DND-41 (cell line): ENCODE data around the gene HMCN1.
A peak's percentile ranks its signal among the peaks of the same experiment; 100 is the strongest.

Experiments
- EZH2 ChIP-seq: IDR thresholded peaks from 3 replicates; pipeline ENCODE4 v1.6.1; 2012; ENCODE audit warnings: borderline replicate concordance, low read depth, mild to moderate bottlenecking, moderate library complexity, low read length, inconsistent platforms; ENCODE audit not compliant: severe bottlenecking
- TF ChIP-seq, protein P1 (sequence below): IDR thresholded peaks from 2 replicates; pipeline ENCODE4 v1.5.1; 2012; ENCODE audit warnings: borderline replicate concordance, low read length, moderate library complexity, mild to moderate bottlenecking; ENCODE audit not compliant: poor library complexity, severe bottlenecking; ENCODE audit errors: extremely low read depth

DNA sequence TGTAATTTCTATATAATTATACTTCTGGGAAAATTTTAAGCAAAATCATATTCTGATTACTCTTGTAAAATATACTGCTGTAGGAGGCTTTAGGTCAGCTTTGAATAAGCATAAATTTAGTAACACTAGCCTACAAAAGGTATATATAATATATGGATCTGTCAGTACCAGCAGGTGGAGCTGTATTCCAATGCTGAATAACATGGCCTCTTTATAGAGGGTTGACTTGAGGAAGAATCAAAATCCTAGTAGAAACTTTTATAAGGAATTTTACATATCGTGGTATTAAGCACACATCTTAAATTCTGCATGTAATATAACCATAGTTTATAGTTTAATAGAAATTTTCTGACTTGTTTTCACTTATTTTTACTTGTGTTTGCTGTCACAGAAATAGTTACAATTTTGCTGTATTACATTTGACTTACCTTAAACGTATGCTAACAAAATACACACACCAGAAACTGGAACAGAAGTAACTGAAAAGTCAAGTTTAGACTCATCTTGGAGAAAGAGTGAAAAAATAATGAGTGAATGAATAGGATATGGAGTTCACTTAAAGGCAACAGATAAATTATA, 79.3 kb downstream of the HMCN1 start:
- TF ChIP-seq, protein P1, sequence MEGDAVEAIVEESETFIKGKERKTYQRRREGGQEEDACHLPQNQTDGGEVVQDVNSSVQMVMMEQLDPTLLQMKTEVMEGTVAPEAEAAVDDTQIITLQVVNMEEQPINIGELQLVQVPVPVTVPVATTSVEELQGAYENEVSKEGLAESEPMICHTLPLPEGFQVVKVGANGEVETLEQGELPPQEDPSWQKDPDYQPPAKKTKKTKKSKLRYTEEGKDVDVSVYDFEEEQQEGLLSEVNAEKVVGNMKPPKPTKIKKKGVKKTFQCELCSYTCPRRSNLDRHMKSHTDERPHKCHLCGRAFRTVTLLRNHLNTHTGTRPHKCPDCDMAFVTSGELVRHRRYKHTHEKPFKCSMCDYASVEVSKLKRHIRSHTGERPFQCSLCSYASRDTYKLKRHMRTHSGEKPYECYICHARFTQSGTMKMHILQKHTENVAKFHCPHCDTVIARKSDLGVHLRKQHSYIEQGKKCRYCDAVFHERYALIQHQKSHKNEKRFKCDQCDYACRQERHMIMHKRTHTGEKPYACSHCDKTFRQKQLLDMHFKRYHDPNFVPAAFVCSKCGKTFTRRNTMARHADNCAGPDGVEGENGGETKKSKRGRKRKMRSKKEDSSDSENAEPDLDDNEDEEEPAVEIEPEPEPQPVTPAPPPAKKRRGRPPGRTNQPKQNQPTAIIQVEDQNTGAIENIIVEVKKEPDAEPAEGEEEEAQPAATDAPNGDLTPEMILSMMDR: peak; percentile 58
- no peak for TF ChIP-seq EZH2
